Activated CD4-positive, alpha-beta T cell treated with anti-CD3 and anti-CD28 coated beads, Interleukin-2, amount 50 U/mL, for 16 hours (primary cell): ENCODE data around the gene ANKS1B.
"Not testable (repeated sequence)": the region's sequence is repeated elsewhere in the genome, so short reads cannot be mapped to it uniquely, and the experiment has no call there.

Source experiments
- DNase-seq: peaks from one replicate; pipeline ENCODE4 v3.0.0-alpha.2; 2020

ANKS1B gene

DNA sequence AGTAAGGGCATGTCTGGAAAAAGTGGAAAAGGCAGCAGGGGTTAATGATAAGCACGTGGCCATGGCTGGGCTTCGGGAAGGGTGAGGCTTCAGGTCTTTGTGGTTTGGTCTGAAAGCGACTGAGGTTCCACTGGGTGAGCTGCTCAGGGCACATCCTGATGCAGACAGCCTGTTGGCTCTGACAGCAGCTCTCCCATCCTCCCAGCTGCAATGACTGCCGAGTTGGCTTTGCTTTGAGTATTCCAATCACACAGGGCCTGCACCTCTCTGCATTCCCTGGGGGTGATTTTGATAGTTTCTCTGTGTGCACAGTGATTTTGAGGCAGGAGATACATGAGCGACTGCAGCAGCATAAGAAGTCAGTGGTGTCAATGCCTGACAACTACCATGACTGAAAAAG, 948.9 kb downstream of the ANKS1B start:
- DNase-seq = no peak

DNA sequence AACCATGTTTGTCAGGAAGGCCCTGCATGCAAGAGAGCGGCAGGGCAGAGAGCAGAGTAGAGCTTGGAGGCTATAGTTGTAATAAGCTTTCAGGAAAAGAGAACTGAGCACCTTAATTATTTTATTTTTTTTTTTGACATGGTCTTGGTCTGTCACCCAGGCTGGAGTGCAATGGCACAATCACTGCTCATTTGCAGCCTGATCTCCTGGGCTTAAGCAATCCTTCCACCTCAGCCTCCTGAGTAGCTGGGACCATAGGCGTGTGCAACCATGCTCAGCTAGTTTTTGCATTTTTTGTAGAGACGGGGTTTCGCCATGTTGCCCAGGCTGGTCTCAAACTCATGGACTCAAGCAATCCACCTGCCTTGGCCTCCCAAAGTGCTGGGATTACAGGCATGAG, 950.5 kb downstream of the ANKS1B start:
- DNase-seq = not testable (repeated sequence)

DNA sequence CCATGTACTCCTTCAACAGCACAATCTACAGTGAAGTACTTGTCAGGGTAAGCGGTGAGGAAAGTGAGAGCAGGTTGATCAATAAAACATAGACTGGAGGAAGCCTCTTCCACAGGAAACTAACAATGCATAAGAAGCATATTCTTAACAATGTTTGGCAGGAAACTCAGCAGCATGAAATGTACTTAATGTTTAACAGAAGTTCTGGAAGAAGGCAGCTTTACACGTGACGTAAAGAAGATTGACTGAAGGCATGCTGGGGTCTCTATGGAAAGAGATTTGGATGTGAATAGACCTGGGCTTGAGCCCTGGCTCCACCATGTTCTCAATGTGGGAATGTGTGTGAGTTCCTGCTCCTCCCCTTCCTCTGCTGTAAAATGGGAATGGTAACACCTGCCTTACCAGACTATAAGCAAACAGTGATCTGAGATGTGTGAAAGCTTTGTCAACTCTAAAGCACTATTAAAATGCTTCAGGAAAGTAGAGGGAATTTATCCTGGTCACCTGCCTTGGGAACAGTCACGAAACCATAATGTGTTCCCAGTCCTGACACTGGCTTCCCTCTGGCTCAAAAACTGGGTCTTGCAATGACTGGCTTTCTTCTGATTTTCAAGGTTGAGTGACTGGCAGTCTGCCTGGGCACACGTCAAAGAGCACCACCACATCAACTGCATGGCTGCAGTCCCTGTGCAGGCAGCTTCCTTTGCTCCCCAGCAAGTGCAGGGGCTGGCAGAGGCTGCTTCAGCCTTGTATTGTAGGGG, 955.0 kb downstream of the ANKS1B start:
- no peak for DNase-seq

DNA sequence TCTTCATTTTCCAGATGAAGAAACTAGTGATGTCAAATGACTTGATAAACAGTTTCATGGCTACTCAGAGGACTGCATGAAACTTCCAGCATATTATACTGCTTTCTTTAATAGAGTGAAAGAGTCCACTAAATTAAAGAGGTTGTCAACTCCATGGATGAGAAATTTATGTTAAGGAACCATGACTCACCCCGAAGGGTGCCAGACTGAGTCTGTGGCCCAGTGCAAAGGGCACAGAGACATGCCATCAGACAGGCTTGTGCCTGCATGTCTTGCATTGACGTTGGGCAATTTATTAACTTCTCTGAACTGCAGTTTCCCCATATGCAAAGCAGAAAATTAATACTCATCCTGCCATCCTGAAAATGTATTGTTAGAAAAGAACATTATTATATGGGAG, 957.3 kb downstream of the ANKS1B start:
- no peak for DNase-seq

DNA sequence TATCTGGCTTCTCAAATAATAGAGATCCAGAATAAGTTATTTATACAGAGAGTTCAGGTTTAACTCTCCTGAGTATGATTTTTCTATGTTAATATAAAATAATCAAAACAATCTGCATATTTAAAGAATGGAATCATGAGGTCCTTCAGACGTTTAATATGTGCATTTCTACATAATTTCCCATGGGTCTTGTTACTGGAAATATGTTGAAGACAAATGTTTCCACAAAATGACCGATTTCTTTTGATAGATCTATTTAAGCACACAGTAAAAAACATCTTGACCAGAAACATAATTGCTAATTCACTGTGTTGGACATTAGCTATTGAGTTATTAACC, 957.7 kb downstream of the ANKS1B start:
- no peak for DNase-seq

DNA sequence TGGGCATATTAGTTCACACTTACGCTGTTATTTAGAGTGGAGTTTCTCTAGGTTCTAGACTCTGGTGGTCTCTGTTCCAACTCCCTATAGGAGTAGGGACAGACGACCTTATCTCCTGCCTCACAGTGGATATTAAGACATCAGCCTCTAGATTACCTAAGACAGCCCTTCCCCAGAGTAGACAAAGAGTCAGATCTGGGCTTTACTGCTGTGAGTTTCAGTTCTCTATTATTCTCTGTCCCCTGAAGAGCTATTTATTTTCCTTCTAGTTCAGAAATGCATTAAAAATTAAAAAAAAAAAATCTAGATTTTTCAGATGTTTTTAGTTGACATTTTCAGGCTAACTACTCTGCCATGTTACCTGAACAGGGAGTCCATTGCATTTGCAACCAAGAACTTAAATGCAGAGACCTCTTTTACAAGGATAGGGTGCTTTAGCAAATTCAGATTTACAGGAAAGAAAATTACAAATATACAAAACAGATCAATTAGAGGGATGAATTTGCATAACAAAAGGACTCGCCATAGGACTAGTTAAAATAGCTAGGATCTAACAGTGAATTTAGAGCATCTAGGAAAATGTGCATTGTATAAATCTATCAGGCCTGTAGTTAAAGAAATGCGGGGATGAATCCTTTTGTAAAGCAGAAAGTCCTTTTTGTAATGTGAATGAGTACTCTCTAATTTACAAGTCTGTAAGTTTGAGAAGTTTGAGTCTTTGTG, 958.2 kb downstream of the ANKS1B start:
- no peak for DNase-seq

DNA sequence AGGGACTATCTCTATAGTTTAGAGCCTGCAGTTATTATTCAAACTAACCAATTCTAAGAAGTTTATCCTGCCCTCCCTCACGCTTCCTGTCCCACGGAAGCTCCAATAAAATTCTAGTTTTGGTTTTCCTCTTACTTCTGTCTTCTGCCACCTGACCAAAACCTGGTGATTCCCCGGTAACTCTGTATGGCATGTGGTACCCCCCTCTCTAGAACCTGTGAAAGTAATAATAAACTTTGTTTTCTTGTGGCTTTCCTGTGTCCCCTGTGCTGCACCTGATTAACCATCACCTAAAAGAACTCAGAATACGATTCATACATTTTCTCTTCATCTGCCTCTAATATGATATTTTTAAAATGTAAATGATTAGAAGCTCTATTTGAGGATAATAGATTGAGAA, 959.9 kb downstream of the ANKS1B start:
- no peak for DNase-seq

DNA sequence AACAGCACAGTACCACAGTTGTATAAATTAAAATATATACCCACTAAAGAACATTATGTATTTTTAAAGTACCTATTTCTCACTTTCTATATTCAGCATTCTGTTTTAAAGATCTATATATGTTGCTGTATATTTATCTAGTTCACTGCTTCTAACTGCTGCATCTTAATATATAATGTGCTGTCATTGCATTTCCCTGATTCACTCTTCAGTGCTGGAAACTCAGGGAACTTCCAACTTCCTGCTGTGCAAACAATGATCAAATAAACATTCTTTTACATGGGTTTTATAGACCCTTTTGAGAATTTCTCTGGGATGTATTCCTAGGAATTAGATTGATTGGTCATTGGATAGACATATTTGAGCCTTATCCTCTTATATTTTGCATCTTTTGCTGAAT, 960.5 kb downstream of the ANKS1B start:
- DNase-seq = no peak

DNA sequence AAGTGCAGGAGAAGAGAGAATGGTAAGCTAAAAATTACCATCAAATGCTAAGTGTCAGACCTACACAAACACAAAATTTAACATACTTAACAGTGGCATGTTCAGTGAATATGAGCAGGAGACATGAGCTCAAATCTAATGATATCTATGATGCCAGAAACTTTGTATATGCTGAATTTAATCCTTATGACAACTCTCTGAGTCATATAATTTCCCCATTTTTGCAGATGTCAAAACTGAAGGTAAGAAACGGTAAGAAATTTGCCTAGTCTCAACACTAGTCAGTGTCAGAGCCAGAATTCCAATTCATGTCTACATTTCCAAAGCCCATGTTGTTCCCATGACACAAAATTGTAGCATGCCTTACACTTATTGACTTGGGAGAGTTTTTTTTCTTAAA, 963.9 kb downstream of the ANKS1B start:
- no peak for DNase-seq

DNA sequence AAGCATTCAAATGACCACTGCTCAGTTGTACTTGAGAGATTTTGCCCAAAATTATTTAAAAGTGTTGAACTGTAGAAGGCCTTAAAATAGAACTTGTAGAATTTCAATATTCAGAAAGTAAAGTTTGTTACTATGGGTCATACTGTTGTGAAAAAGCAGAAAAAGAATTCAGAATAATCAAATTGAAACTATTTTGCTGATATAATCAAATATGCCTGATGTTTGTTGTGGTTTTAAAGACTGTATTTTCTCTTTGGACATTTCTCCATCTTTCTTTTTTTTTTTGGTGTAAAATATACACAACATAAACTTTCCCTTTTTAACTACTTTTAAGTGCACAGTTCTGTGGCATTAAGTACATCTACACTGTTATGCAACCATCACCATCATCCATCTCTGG, 964.9 kb downstream of the ANKS1B start:
- no peak for DNase-seq

DNA sequence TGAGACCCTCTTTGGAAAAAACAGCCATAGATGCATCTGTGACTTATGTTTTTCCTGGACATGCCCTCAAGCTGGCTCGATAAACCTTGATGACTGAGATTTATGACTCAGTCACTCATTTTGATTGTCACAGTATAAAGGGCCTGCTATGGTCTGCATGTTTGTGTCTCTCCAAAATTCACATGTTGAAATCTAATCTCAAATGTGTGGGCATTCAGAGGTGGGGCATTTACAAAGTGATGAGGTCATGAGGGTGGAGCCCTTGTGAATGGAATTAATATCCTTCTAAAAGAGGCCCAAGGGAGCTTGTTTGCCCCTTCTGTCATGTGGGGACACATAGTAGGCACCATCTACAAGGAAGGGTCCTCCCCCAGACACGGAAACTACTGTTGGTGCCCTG, 966.8 kb downstream of the ANKS1B start:
- no peak for DNase-seq

DNA sequence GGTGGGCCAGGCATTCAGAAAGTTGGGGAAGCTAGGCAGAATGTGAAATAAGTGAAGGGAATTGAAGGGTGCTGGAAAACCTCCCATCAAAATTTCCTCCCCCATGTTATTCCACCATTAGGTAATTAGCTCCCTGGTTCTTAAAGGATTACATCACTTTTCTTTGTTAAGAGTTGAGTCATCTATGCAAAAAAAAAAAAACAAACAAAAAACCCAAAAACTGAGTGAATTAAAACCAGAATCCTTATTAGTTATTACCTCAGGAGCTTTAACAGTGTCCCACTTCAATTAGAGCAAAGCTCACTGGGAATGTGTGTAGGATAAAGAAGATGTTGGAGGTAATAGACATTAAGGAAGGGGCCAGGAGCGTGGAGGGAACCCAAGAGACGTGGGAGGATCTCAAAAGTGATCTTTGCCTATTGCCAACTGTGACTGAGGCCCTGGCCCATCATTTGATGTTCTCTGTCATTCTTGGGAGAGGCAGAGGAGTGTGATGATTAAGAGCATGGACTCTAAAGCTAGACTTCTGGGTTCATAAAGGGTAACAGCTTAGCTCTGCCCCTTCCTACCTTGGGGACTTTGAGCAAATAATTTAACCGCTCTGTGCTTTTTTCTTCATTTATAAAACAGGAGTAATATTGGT, 975.0 kb downstream of the ANKS1B start:
- DNase-seq = no peak

DNA sequence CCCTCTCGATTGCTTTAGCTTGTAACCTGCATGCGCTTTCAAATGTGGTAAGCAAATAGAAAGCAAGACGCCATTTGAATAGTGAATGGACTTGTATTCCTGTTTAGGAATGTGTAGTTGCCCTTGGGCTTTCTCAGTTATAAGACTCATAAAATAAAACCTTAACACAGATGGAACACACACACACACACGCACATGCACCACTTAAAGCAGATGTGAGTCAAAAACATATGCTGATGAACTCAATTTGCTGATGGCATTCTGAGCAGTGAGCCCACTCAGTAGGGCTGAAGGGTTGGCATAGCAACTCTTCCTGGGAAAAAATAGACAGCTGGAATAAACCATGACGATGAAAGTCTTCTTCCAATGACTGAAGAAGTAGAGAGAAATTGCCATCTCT, 979.1 kb downstream of the ANKS1B start:
- DNase-seq = no peak

DNA sequence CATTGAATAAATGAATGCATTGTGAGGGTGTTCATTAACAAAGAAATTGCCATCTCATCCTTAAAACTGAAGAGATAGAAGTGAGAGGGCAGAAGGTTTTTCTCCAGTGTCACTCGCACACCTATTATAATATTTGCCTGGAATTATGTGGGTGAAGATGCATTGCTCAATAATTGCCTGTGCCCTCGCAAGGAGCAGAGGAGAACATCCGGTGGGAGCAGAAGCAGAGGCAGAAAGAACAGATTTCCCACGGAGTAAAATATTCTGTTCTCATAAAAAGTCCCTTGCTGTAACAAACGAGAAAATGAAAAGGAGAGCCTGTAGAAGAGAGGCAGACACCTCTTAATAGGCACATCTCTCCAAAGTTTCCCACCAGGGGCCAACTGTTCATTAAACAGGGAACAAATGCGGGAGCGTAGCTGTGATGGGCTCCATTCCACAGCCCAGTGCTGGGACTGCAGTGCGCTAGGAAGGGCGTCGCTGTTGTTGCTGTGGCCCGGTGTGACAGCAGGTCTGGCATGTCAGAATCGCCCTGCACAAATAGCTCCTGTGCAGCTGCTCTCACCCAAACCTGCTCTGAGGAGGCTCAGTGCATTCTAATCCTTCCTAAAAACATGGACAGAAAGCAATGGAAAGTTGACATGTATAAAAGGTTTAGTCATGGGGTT, 979.8 kb downstream of the ANKS1B start:
- no peak for DNase-seq

DNA sequence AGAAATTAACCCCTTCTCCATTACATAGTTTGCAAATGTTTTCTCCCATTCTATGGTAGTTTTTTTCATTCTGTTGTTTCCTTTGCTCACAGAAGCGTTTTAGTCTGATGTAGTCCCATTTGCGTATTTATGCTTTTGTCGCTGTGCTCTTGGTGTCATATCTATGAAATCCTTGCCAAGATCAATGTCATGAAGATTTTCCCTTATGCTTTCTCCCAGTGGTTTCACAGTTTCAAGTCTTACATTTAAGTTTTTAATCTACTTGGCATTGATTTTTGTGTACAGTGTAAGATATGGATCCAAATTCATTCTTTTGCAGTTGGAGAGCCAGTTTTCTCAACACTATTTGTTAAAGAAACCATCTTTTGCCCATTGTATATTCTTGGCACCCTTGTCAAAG, 982.0 kb downstream of the ANKS1B start:
- DNase-seq = no peak

DNA sequence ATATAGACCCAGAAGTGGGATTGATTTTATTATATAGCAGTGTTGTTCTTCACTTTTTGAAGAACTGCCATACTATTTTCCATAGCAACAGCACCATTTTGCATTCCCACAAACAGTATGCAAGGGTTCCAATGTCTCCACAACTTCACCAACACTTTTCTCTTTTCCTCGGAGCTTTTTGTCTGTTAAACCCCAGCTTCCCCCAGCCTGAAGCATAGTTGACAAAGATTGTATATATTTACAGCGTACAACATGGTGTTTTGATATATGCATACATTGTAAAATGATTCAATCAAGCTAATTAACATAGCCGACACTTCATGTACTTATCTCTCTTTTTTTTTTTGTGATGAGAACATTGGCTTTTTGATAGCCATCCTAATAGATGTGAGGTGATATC, 982.6 kb downstream of the ANKS1B start:
- no peak for DNase-seq

DNA sequence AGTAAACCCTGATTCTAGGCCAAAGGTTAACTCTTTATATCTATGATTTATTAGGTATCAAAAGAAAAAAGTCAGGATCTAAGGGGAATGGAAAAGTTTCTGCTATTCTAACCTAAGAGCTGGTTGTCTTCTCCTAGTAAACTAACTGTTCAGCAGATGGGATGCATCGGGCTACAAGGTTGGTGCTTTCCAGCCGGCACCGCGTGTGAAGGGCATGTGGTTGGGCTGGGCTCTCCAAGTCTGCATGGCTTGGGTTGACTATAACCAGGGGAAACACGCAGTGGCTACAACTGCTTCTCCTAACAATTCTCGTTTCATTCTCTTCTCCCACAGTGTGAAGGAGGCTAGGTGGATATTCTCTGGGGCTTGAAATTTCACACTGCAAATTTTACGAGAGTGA, 985.2 kb downstream of the ANKS1B start:
- no peak for DNase-seq

DNA sequence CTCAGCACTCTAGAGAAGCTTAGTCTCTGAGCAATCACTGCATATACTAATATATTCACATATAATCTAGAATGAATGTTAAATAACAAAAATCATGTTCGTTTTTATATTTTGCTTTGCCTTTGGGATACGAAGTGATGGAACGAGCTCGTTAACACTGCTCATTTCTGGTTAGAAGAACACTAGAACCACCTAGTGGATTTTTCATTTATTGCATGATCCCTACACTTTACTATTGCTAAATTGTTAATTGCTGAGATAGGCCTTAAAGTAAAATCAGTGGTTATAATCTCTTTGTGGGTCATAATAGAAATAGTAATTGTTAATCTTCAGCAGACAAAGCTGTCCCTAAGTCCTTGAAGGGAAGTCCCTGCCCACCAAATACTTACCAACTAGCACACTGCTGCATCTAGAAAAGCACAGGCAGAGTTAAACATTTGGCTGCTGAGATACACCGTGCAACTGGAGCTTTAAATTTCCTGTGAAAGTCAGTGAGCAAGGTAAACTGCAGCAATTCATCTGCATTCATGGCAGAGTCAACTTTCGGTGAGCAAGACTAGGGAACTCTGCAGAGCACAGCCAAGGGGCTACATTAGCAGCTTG, 985.9 kb downstream of the ANKS1B start:
- DNase-seq = peak; percentile 47

DNA sequence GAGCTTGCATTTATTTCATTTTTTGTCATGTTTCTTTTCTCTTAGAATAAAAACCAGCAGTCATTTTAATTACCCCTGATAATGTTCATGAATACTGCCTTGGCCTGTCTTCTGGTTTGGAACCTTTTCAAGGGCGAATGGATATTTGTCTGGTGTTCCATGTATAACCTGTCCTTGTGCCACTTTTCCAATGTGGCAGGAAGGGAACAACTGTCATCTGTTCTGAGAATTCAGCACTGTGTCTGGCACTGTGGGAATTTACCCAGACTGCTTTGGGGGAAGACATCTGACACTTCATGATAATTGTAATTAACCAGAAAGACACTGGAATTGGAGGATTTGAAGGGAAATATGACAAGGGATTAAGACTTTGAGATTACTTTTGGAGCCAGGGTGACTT, 986.8 kb downstream of the ANKS1B start:
- no peak for DNase-seq

DNA sequence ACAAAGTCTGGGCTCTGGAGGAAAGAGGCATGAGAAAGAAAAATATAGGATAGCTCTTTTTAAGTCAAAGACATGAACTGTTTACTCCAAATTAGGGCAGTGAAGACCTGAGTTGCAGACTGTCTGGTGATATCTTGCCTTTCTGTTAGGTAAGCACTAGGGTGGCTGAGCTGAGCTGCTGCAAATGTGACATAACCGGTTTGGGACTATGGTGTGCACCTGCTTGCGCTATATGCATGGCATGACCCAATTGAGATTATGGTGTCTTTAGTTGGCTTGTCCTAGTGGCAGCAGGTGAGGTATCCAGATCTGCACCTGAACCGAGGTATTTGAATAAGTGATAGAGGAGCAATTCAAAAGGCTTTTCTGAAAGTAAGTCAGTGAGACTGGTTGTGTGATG, 994.1 kb downstream of the ANKS1B start:
- no peak for DNase-seq

DNA sequence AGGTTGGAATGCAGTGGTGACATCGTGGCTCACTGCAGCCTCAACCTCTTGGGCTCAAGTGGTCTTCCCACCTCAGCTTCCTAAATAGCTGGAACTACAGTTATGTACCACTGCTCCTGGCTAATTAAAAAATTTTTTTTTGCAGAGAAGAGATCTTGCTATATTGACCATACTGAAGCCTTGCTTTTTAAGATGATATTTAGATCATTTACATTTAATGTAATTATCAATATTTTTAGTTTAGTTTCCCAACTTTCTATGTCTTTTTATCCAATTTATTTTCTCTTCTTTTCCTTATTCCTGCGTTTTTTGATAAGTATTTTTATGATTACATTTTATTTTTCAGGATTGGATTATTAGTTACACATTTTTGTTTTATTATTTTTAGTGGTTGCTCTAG, 999.6 kb downstream of the ANKS1B start:
- no peak for DNase-seq

DNA sequence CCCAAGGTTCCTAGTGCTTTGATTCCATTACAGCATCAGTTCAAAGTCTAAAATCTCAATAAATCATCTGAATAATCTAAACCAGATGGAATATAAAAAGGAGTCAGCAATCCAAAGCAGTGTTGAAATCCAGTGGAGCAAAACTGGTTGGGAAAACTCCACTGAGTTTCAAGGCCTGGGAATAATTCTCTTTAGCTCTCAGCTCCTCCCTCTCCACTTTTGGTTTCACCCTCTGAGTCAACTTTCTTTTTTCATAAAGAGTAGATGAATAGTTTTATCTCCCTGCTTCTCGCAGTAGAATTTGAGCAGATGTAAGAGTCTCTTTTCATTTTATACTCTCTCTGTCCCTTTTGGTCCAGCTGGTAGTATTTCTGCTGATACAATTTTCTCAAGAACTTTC, 1001.1 kb downstream of the ANKS1B start:
- no peak for DNase-seq

DNA sequence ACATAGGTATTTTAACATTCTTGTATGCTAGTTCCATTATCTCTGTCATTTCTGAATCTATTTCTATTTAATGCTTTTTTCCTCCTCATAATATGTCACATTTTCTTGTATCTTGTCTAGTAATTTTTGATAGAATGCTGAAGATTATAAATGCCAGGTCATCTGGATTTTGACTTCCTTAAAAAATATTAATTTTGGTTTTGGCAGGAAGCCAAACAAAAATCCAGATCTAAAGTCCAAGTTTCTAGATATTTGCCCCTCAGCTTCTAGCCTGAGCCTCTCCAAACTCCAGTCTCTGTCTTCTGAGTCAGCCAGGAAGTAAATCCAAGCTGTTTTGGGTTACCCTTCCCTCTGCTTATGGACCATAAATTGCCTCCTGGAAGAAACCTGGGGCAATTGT, 1004.2 kb downstream of the ANKS1B start:
- DNase-seq = no peak
